Endodermal cell (in vitro differentiated cells): ENCODE results near the gene COTL1. TPM values are rescaled to one million over a fixed set of nuclear protein-coding genes. Genes with fewer than 3 reads are reported as not detected.

ENCODE experiments used
- DNase-seq: peaks from one replicate; pipeline ENCODE4 v3.0.0-alpha.2; 2017
- H3K27ac ChIP-seq: 2 replicates; pipeline ENCODE4 v1.5.1; 2013; ENCODE audit warnings: mild to moderate bottlenecking, low read depth, low read length, moderate library complexity
- H3K27me3 ChIP-seq: 2 replicates; pipeline ENCODE4 v1.6.1; 2013; ENCODE audit warnings: mild to moderate bottlenecking, low read length, moderate library complexity; ENCODE audit not compliant: insufficient read depth, control insufficient read depth, poor library complexity, severe bottlenecking
- H3K36me3 ChIP-seq: 2 replicates; pipeline ENCODE4 v1.7.0; 2013; ENCODE audit warnings: mild to moderate bottlenecking, low read length, moderate library complexity; ENCODE audit not compliant: control insufficient read depth, insufficient read depth
- H3K4me1 ChIP-seq: one replicate; pipeline ENCODE4 v1.7.0; 2013; ENCODE audit warnings: low read length; ENCODE audit not compliant: control insufficient read depth, insufficient read depth
- H3K4me3 ChIP-seq: 2 replicates; pipeline ENCODE4 v1.5.1; 2013; ENCODE audit warnings: mild to moderate bottlenecking, low read length, moderate library complexity
- H3K9ac ChIP-seq: 2 replicates; pipeline ENCODE4 v1.6.1; 2013; ENCODE audit warnings: mild to moderate bottlenecking, low read length, moderate library complexity; ENCODE audit not compliant: poor library complexity, severe bottlenecking; ENCODE audit errors: extremely low read depth
- H3K9me3 ChIP-seq: 2 replicates; pipeline ENCODE4 v1.6.1; 2013; ENCODE audit warnings: mild to moderate bottlenecking, low read length, moderate library complexity; ENCODE audit not compliant: control insufficient read depth
- H3K27ac Mint-ChIP-seq: 2 replicates; pipeline ENCODE4 v1.8.0; 2020; ENCODE audit warnings: mixed read lengths
- H3K27me3 Mint-ChIP-seq: 2 replicates; pipeline ENCODE4 v1.8.0; 2021; ENCODE audit warnings: mild to moderate bottlenecking, mixed read lengths; ENCODE audit not compliant: insufficient read depth
- H3K36me3 Mint-ChIP-seq: 2 replicates; pipeline ENCODE4 v1.8.0; 2020; ENCODE audit warnings: low read depth, mixed read lengths
- H3K4me1 Mint-ChIP-seq: 2 replicates; pipeline ENCODE4 v1.8.0; 2020; ENCODE audit warnings: mixed read lengths
- H3K4me3 Mint-ChIP-seq: 2 replicates; pipeline ENCODE4 v1.8.0; 2020; ENCODE audit warnings: mild to moderate bottlenecking, moderate library complexity, mixed read lengths
- H3K9me3 Mint-ChIP-seq: 2 replicates; pipeline ENCODE4 v1.8.0; 2020; ENCODE audit warnings: mild to moderate bottlenecking, mixed read lengths
- CTCF ChIP-seq: fragments of 200-600 bp; sonication (generic); conservative IDR thresholded peaks from 2 replicates; pipeline ENCODE4 v1.5.0; 2021; ENCODE audit warnings: antibody characterized with exemption, mild to moderate bottlenecking
- WGBS, 2 experiments: methylation state at CpG; one replicate each; pipeline versions ENCODE4 v1.1.5 to v1.1.7; 2013; ENCODE audit warnings: missing lambda C conversion rate in 2 of 2, mixed read lengths in 1 of 2; ENCODE audit not compliant: insufficient coverage in 1 of 2, insufficient read length in 1 of 2; 5-methylcytosine and 5-hydroxymethylcytosine counted together
- total RNA-seq, 2 donors: library from RNA; stranded (reverse); fragmentation: NEBNext Ultra II Directional in 1 of 2; extraction: Animal tissue kit (Norgen Biotek cat#: 25700) in 1 of 2; gene quantifications; 2 replicates in 1 of 2; 3 replicates in 1 of 2; pipeline ENCODE4 v1.2.1, GENCODE V29; 2021

COTL1 gene
- total RNA-seq, 2 donors from 2014 or later = 33.4 to 34.9 TPM

GRCh38 chr16:84594725-84595038 is 23.2 kb downstream of the COTL1 start:
- Histone ChIP-seq H3K4me3 (no peak overlapping the region), H3K9ac (no peak overlapping the region), H3K9me3 (no peaks in the 10 kb centered on the region), H3K27ac (peak overlapping the region; percentile 61), H3K36me3 (no peaks in the 10 kb centered on the region), H3K4me1 (peaks cover 6% of the 10 kb centered on the region), H3K27me3 (no peaks in the 10 kb centered on the region)
- no peak overlapping the region for H3K4me3 Mint-ChIP-seq
- TF ChIP-seq CTCF = no peak
- no peaks in the 10 kb centered on the region for H3K36me3 Mint-ChIP-seq
- DNase-seq = no peak
- H3K27me3 Mint-ChIP-seq = no peaks in the 10 kb centered on the region
- no peaks in the 10 kb centered on the region for H3K9me3 Mint-ChIP-seq
- peaks cover 11% of the 10 kb centered on the region for H3K4me1 Mint-ChIP-seq
- WGBS, 2 experiments = 83 to 84% methylated on average over 1 to 9 of the region's 9 CpGs
- peak overlapping the region; percentile 57 for H3K27ac Mint-ChIP-seq

GRCh38 chr16:84593825-84594724 is 23.8 kb downstream of the COTL1 start:
- DNase-seq = no peak
- Histone ChIP-seq H3K4me3 (no peak overlapping the region), H3K27me3 (no peaks in the 10 kb centered on the region), H3K27ac (peak overlapping the region; percentile 61), H3K9ac (no peak overlapping the region), H3K36me3 (peaks cover 1% of the 10 kb centered on the region), H3K4me1 (peaks cover 2% of the 10 kb centered on the region), H3K9me3 (no peaks in the 10 kb centered on the region)
- WGBS, 2 experiments = 84 to 92% methylated on average over 15 to 23 of the region's 23 CpGs
- no peaks in the 10 kb centered on the region for H3K27me3 Mint-ChIP-seq
- no peaks in the 10 kb centered on the region for H3K9me3 Mint-ChIP-seq
- no peak for TF ChIP-seq CTCF
- peaks cover 5% of the 10 kb centered on the region for H3K4me1 Mint-ChIP-seq
- H3K27ac Mint-ChIP-seq = no peak overlapping the region
- peaks cover 2% of the 10 kb centered on the region for H3K36me3 Mint-ChIP-seq
- H3K4me3 Mint-ChIP-seq = no peak overlapping the region

- Mint-ChIP-seq H3K27me3 (no peaks in the 10 kb centered on the region), H3K27ac (no peak overlapping the region), H3K9me3 (no peaks in the 10 kb centered on the region), H3K4me3 (no peak overlapping the region), H3K36me3 (peaks cover 4% of the 10 kb centered on the region), H3K4me1 (no peaks in the 10 kb centered on the region)
- no peak overlapping the region for H3K9ac ChIP-seq
- no peak overlapping the region for H3K27ac ChIP-seq
- no peaks in the 10 kb centered on the region for H3K4me1 ChIP-seq
- no peak for DNase-seq
- no peaks in the 10 kb centered on the region for H3K27me3 ChIP-seq
- no peak overlapping the region for H3K4me3 ChIP-seq
- no peaks in the 10 kb centered on the region for H3K9me3 ChIP-seq
- peaks cover 3% of the 10 kb centered on the region for H3K36me3 ChIP-seq
- no peak for TF ChIP-seq CTCF
- 74 to 84% methylated on average over 9 to 11 of the region's 11 CpGs for WGBS, 2 experiments
Measured at GRCh38 chr16:84592718-84593117, 25.2 kb downstream of the COTL1 start.
